Panc1 (cell line): ENCODE data around the gene SLCO2A1.

Experiments used
- TCF7L2 ChIP-seq: IDR thresholded peaks from 2 replicates; pipeline ENCODE4 v1.6.1; 2011; ENCODE audit warnings: mild to moderate bottlenecking, low read depth, low read length, inconsistent platforms
- TF ChIP-seq, protein P1 (sequence below): fragments of 450-650 bp; IDR thresholded peaks from 2 replicates; pipeline ENCODE4 v1.5.1; 2017; ENCODE audit warnings: mild to moderate bottlenecking

DNA sequence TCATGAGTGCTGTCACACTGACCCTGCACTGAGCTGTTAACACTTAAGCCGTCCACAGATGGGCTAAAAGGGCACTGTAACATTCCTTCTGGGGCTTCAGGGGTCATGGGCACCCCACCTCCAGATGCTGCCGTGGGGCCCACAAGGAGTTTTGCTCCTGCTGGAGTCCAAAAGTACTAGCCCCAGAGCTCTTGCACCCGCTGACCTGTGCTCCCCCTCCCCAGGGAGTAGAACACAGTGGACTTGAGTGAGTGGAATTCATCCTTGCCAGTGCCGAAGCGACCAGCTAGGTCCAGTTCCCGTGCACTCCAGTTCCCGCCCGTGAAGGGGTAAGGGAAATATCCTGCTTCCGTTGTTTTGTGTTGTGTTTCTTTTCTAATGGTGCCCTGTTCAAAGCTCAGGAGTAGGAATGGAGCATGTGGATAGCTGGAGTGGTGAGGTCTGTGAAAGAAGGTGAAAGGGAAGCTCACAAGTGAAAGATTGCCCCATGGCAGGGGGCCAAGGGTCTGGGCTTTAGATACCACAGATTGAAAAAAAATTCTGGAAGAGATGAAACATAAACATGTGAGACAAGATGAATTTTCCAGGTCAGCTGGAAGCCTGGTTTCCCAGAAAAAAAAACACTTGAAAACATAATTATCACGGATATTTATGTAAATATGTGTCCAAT lies 36.6 kb downstream of the SLCO2A1 start:
- TF ChIP-seq, protein P1, sequence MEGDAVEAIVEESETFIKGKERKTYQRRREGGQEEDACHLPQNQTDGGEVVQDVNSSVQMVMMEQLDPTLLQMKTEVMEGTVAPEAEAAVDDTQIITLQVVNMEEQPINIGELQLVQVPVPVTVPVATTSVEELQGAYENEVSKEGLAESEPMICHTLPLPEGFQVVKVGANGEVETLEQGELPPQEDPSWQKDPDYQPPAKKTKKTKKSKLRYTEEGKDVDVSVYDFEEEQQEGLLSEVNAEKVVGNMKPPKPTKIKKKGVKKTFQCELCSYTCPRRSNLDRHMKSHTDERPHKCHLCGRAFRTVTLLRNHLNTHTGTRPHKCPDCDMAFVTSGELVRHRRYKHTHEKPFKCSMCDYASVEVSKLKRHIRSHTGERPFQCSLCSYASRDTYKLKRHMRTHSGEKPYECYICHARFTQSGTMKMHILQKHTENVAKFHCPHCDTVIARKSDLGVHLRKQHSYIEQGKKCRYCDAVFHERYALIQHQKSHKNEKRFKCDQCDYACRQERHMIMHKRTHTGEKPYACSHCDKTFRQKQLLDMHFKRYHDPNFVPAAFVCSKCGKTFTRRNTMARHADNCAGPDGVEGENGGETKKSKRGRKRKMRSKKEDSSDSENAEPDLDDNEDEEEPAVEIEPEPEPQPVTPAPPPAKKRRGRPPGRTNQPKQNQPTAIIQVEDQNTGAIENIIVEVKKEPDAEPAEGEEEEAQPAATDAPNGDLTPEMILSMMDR = no peak
- no peak for TF ChIP-seq TCF7L2
